H9 (cell line): ENCODE results near the gene RRAD. TPM values are rescaled to one million over a fixed set of nuclear protein-coding genes. Genes with fewer than 3 reads are reported as not detected.

ENCODE experiments used
- DNase-seq: peaks from one replicate; pipeline ENCODE4 v3.0.0-alpha.2; 2017
- H2AFZ ChIP-seq: one replicate; pipeline ENCODE4 v1.6.1; 2013; ENCODE audit warnings: mild to moderate bottlenecking, low read length, control low read depth, moderate library complexity
- H2AK5ac ChIP-seq: 2 replicates; pipeline ENCODE4 v1.6.1; 2013; ENCODE audit warnings: low read length, control low read depth, mixed read lengths; ENCODE audit not compliant: insufficient read length
- H2BK120ac ChIP-seq: one replicate; pipeline ENCODE4 v1.6.1; 2013; ENCODE audit warnings: low read depth, mild to moderate bottlenecking, low read length, control low read depth, inconsistent platforms; ENCODE audit not compliant: poor library complexity, severe bottlenecking
- H2BK12ac ChIP-seq: 2 replicates; pipeline ENCODE4 v1.6.1; 2013; ENCODE audit warnings: low read length, control low read depth, mixed read lengths, low read depth; ENCODE audit not compliant: insufficient read length
- H2BK15ac ChIP-seq: 2 replicates; pipeline ENCODE4 v1.6.1; 2013; ENCODE audit warnings: low read depth, low read length, control low read depth
- H2BK20ac ChIP-seq: one replicate; pipeline ENCODE4 v1.6.1; 2013; ENCODE audit warnings: low read depth, mild to moderate bottlenecking, low read length, control low read depth, inconsistent platforms; ENCODE audit not compliant: poor library complexity, severe bottlenecking
- H2BK5ac ChIP-seq: 2 replicates; pipeline ENCODE4 v1.6.1; 2013; ENCODE audit warnings: low read length, control low read depth, mixed read lengths; ENCODE audit not compliant: insufficient read length
- H3K14ac ChIP-seq: 2 replicates; pipeline ENCODE4 v1.6.1; 2013; ENCODE audit warnings: low read length, control low read depth; ENCODE audit not compliant: insufficient read depth
- H3K18ac ChIP-seq: 2 replicates; pipeline ENCODE4 v1.6.1; 2013; ENCODE audit warnings: low read depth, mild to moderate bottlenecking, mixed read lengths, low read length, control low read depth; ENCODE audit not compliant: insufficient read length
- H3K23ac ChIP-seq: 2 replicates; pipeline ENCODE4 v1.6.1; 2013; ENCODE audit warnings: low read length, control low read depth, mixed read lengths, low read depth; ENCODE audit not compliant: insufficient read length
- H3K23me2 ChIP-seq: 2 replicates; pipeline ENCODE4 v1.6.1; 2013; ENCODE audit warnings: low read depth, mild to moderate bottlenecking, mixed read lengths, low read length, control low read depth; ENCODE audit not compliant: insufficient read length, poor library complexity, severe bottlenecking
- H3K27ac ChIP-seq: 2 replicates; pipeline ENCODE4 v1.5.1; 2013; ENCODE audit warnings: low read length, control low read depth, mixed read lengths, low read depth; ENCODE audit not compliant: insufficient read length
- H3K27me3 ChIP-seq: 2 replicates; pipeline ENCODE4 v1.6.1; 2013; ENCODE audit warnings: low read length, control low read depth, inconsistent platforms; ENCODE audit not compliant: insufficient read depth
- H3K4ac ChIP-seq: 2 replicates; pipeline ENCODE4 v1.6.1; 2013; ENCODE audit warnings: low read depth, mild to moderate bottlenecking, control low read depth, inconsistent platforms, low read length, moderate library complexity
- H3K4me1 ChIP-seq: 2 replicates; pipeline ENCODE4 v1.6.1; 2013; ENCODE audit warnings: low read length, control low read depth, inconsistent platforms; ENCODE audit not compliant: insufficient read depth
- H3K4me2 ChIP-seq: 2 replicates; pipeline ENCODE4 v1.6.1; 2013; ENCODE audit warnings: low read length, control low read depth, mixed read lengths; ENCODE audit not compliant: insufficient read length, insufficient read depth
- H3K56ac ChIP-seq: 2 replicates; pipeline ENCODE4 v1.6.1; 2013; ENCODE audit warnings: low read depth, mild to moderate bottlenecking, mixed read lengths, low read length, control low read depth; ENCODE audit not compliant: insufficient read length
- H3K79me1 ChIP-seq: 2 replicates; pipeline ENCODE4 v1.6.1; 2013; ENCODE audit warnings: low read depth, mild to moderate bottlenecking, moderate library complexity, low read length, control low read depth, inconsistent platforms; ENCODE audit not compliant: insufficient read depth, poor library complexity, severe bottlenecking
- H3K79me2 ChIP-seq: 2 replicates; pipeline ENCODE4 v1.6.1; 2013; ENCODE audit warnings: low read length, control low read depth, inconsistent platforms; ENCODE audit not compliant: insufficient read depth
- H3K9ac ChIP-seq: 2 replicates; pipeline ENCODE4 v1.6.1; 2013; ENCODE audit warnings: low read length, control low read depth, mixed read lengths; ENCODE audit not compliant: insufficient read length; ENCODE audit errors: extremely low read depth
- H3K9me3 ChIP-seq: one replicate; pipeline ENCODE4 v1.6.1; 2013; ENCODE audit warnings: low read depth, low read length, inconsistent platforms; ENCODE audit not compliant: control insufficient read depth
- H3T11ph ChIP-seq: one replicate; pipeline ENCODE4 v1.6.1; 2013; ENCODE audit warnings: mild to moderate bottlenecking, low read length, control low read depth, inconsistent platforms
- H4K20me1 ChIP-seq: one replicate; pipeline ENCODE4 v1.6.1; 2013; ENCODE audit not compliant: control insufficient read depth, insufficient read length, insufficient read depth
- H4K5ac ChIP-seq: 2 replicates; pipeline ENCODE4 v1.6.1; 2013; ENCODE audit warnings: low read depth, mild to moderate bottlenecking, mixed read lengths, low read length, control low read depth; ENCODE audit not compliant: insufficient read length
- H4K8ac ChIP-seq: replicated peaks from 2 replicates; pipeline ENCODE4 v1.6.1; 2013; ENCODE audit warnings: low read length, control low read depth, mixed read lengths, low read depth; ENCODE audit not compliant: insufficient read length
- H4K91ac ChIP-seq: 2 replicates; pipeline ENCODE4 v1.6.1; 2013; ENCODE audit warnings: low read depth, mild to moderate bottlenecking, moderate library complexity, mixed read lengths, low read length, control low read depth; ENCODE audit not compliant: insufficient read length
- H3K27ac Mint-ChIP-seq, 3 experiments: 2 replicates in 2 of 3; 3 replicates in 1 of 3; pipeline ENCODE4 v1.8.0; 2020 to 2021; ENCODE audit warnings: mixed read lengths in 3 of 3, mild to moderate bottlenecking in 1 of 3, moderate library complexity in 1 of 3
- H3K27me3 Mint-ChIP-seq: 2 replicates; pipeline ENCODE4 v1.8.0; 2021; ENCODE audit warnings: low read depth, mild to moderate bottlenecking, moderate library complexity, mixed read lengths
- H3K36me3 Mint-ChIP-seq, 3 experiments: 2 replicates in 2 of 3; 3 replicates in 1 of 3; pipeline ENCODE4 v1.8.0; 2020 to 2021; ENCODE audit warnings: low read depth in 3 of 3, mixed read lengths in 3 of 3; ENCODE audit not compliant: insufficient read depth in 1 of 3
- H3K4me1 Mint-ChIP-seq, 2 experiments: 2 replicates each; pipeline ENCODE4 v1.8.0; 2020; ENCODE audit warnings: mixed read lengths in 2 of 2
- H3K4me3 Mint-ChIP-seq, 2 experiments: 2 replicates in 1 of 2; 3 replicates in 1 of 2; pipeline ENCODE4 v1.8.0; 2020 to 2021; ENCODE audit warnings: mild to moderate bottlenecking in 2 of 2, mixed read lengths in 2 of 2, moderate library complexity in 1 of 2
- H3K9me3 Mint-ChIP-seq, 2 experiments: 2 replicates in 1 of 2; 3 replicates in 1 of 2; pipeline ENCODE4 v1.8.0; 2020; ENCODE audit warnings: mild to moderate bottlenecking in 2 of 2, mixed read lengths in 2 of 2, moderate library complexity in 1 of 2
- WGBS: extraction: QIAGEN DNeasy Blood & Tissue Kit; methylation state at CpG from one replicate; pipeline ENCODE4 v1.1.7; 2013; ENCODE audit warnings: missing lambda C conversion rate, low lambda C conversion rate, mixed read lengths; ENCODE audit not compliant: insufficient read length; ENCODE audit errors: extremely low coverage; 5-methylcytosine and 5-hydroxymethylcytosine counted together
- total RNA-seq: library from RNA; stranded (reverse); gene quantifications from 2 replicates; pipeline ENCODE4 v1.2.1, GENCODE V29; 2021
- TF ChIP-seq, protein P1 (sequence below): fragments of 200-600 bp; sonication (generic); conservative IDR thresholded peaks from 3 replicates; pipeline ENCODE4 v1.8.0; 2021; ENCODE audit warnings: antibody characterized with exemption, mild to moderate bottlenecking

The RRAD gene
- total RNA-seq, 1 experiment from 2014 or later = 0.72 TPM

DNA sequence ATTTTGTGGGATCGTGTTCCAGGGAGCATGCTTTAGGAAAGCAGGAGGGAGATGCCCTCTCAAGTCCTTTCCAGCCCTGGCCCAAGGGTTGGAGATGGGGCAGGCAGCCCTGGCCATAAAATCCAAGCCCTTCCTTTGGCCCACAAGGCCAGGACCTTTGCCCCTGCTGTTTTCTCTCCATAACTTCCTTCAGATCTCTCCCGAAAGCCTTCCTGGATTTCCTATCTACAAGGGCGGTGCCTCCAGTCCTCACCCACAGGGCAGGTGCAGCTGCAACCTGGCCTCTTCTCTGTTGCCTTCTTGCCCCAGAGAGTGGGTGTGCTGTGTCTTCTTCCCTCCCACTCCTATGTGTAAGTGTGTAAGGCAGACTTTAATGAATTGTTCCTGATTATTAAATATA lies 53.5 kb downstream of the RRAD start:
- Mint-ChIP-seq H3K4me1 (peaks cover 13 to 18% of the 10 kb centered on the region in 2 experiments), H3K27me3 (peaks cover 2% of the 10 kb centered on the region; the same call in 1 of the 2 replicates), H3K27ac (no peak overlapping the region), H3K9me3 (no peaks in the 10 kb centered on the region; a peak in 1 of 5 replicates), H3K4me3 (no peak overlapping the region), H3K36me3 (no peaks in the 10 kb centered on the region)
- no peaks in the 10 kb centered on the region for H3K79me2 ChIP-seq
- no peaks in the 10 kb centered on the region for H3K27me3 ChIP-seq
- WGBS = no CpG with 5 or more reads among the region's 3 CpGs
- H2BK15ac ChIP-seq = no peak overlapping the region
- no peaks in the 10 kb centered on the region for H4K20me1 ChIP-seq
- H3K27ac ChIP-seq = no peak overlapping the region
- H4K5ac ChIP-seq = no peak overlapping the region
- no peak overlapping the region for H3T11ph ChIP-seq
- no peak overlapping the region for H3K4ac ChIP-seq
- H2BK120ac ChIP-seq = no peak overlapping the region
- no peak overlapping the region for H3K56ac ChIP-seq
- no peaks in the 10 kb centered on the region for H3K79me1 ChIP-seq
- no peak overlapping the region for H2BK12ac ChIP-seq
- H3K23me2 ChIP-seq = no peaks in the 10 kb centered on the region
- H4K91ac ChIP-seq = no peak overlapping the region
- no peak overlapping the region for H3K9ac ChIP-seq
- no peak overlapping the region for H3K14ac ChIP-seq
- H3K9me3 ChIP-seq = no peaks in the 10 kb centered on the region
- no peak overlapping the region for H2BK20ac ChIP-seq
- TF ChIP-seq, protein P1, sequence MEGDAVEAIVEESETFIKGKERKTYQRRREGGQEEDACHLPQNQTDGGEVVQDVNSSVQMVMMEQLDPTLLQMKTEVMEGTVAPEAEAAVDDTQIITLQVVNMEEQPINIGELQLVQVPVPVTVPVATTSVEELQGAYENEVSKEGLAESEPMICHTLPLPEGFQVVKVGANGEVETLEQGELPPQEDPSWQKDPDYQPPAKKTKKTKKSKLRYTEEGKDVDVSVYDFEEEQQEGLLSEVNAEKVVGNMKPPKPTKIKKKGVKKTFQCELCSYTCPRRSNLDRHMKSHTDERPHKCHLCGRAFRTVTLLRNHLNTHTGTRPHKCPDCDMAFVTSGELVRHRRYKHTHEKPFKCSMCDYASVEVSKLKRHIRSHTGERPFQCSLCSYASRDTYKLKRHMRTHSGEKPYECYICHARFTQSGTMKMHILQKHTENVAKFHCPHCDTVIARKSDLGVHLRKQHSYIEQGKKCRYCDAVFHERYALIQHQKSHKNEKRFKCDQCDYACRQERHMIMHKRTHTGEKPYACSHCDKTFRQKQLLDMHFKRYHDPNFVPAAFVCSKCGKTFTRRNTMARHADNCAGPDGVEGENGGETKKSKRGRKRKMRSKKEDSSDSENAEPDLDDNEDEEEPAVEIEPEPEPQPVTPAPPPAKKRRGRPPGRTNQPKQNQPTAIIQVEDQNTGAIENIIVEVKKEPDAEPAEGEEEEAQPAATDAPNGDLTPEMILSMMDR = no peak
- H2AK5ac ChIP-seq = no peak overlapping the region
- no peak for DNase-seq
- no peak overlapping the region for H4K8ac ChIP-seq
- no peak overlapping the region for H3K4me2 ChIP-seq
- H3K4me1 ChIP-seq = no peaks in the 10 kb centered on the region; the same call in 1 of the 2 replicates
- H3K18ac ChIP-seq = no peak overlapping the region
- H2AFZ ChIP-seq = no peak overlapping the region
- no peak overlapping the region for H2BK5ac ChIP-seq
- no peak overlapping the region for H3K23ac ChIP-seq

Other genes with a start within 250 kb of the RRAD start
- 39.8 and 40.5 TPM in 2 replicates for gene CMTM4, start 228.8 kb downstream of the RRAD start, total RNA-seq
- gene DYNC1LI2, start 173.9 kb downstream of the RRAD start, total RNA-seq = 94.2 and 100 TPM in 2 replicates
- gene TERB1, start 124.0 kb downstream of the RRAD start, total RNA-seq = not detected in 2 replicates
- 131 and 144 TPM in 2 replicates for gene NAE1, start 94.6 kb downstream of the RRAD start, total RNA-seq
- 0.55 and 0.81 TPM in 2 replicates for gene CA7, start 81.1 kb downstream of the RRAD start, total RNA-seq
- 22.0 and 23.1 TPM in 2 replicates for gene PDP2, start 45.0 kb downstream of the RRAD start, total RNA-seq
- not detected in 2 replicates for gene CDH16, start 6.7 kb downstream of the RRAD start, total RNA-seq
- gene CIAO2B, start 8.9 kb upstream of the RRAD start, total RNA-seq = 83.0 and 85.7 TPM in 2 replicates
- 25.8 and 28.2 TPM in 2 replicates for gene CES2, start 10.0 kb upstream of the RRAD start, total RNA-seq
- gene CES3, start 35.7 kb upstream of the RRAD start, total RNA-seq = 3.4 and 3.7 TPM in 2 replicates
- 1.8 and 1.9 TPM in 2 replicates for gene CES4A, start 63.1 kb upstream of the RRAD start, total RNA-seq
- 76.3 and 84.3 TPM in 2 replicates for gene CBFB, start 103.6 kb upstream of the RRAD start, total RNA-seq
- 18.2 and 18.8 TPM in 2 replicates for gene PHAF1, start 184.4 kb upstream of the RRAD start, total RNA-seq
- gene B3GNT9, start 225.5 kb upstream of the RRAD start, total RNA-seq = 11.2 and 11.4 TPM in 2 replicates
- 1.4 and 1.7 TPM in 2 replicates for gene TRADD, start 234.4 kb upstream of the RRAD start, total RNA-seq
- gene FBXL8, start 234.4 kb upstream of the RRAD start, total RNA-seq = 0.59 and 0.75 TPM in 2 replicates
- 1.2 and 1.5 TPM in 2 replicates for gene HSF4, start 239.2 kb upstream of the RRAD start, total RNA-seq
- gene NOL3, start 245.0 kb upstream of the RRAD start, total RNA-seq = 5.6 and 5.9 TPM in 2 replicates